KOPT-K1 (cell line): ENCODE results near the gene MRPL54.
"Not testable (repeated sequence)": the region's sequence is repeated elsewhere in the genome, so short reads cannot be mapped to it uniquely, and the experiment has no call there.

Source experiments
- H3K27ac ChIP-seq: fragments of 200-600 bp; sonication (generic); 2 replicates; pipeline ENCODE4 v1.5.1; 2016; ENCODE audit warnings: antibody characterized with exemption, mild to moderate bottlenecking, low read depth, low read length; ENCODE audit not compliant: poor library complexity, severe bottlenecking
- H3K36me3 ChIP-seq: fragments of 200-600 bp; sonication (generic); 2 replicates; pipeline ENCODE4 v1.5.1; 2017; ENCODE audit warnings: antibody characterized with exemption, mild to moderate bottlenecking, low read length, moderate library complexity; ENCODE audit not compliant: insufficient read depth
- H3K9me3 ChIP-seq: fragments of 200-600 bp; sonication (generic); 2 replicates; pipeline ENCODE4 v1.5.1; 2017; ENCODE audit warnings: antibody characterized with exemption, low read length, mild to moderate bottlenecking; ENCODE audit not compliant: insufficient read depth, poor library complexity, severe bottlenecking

Gene MRPL54

DNA sequence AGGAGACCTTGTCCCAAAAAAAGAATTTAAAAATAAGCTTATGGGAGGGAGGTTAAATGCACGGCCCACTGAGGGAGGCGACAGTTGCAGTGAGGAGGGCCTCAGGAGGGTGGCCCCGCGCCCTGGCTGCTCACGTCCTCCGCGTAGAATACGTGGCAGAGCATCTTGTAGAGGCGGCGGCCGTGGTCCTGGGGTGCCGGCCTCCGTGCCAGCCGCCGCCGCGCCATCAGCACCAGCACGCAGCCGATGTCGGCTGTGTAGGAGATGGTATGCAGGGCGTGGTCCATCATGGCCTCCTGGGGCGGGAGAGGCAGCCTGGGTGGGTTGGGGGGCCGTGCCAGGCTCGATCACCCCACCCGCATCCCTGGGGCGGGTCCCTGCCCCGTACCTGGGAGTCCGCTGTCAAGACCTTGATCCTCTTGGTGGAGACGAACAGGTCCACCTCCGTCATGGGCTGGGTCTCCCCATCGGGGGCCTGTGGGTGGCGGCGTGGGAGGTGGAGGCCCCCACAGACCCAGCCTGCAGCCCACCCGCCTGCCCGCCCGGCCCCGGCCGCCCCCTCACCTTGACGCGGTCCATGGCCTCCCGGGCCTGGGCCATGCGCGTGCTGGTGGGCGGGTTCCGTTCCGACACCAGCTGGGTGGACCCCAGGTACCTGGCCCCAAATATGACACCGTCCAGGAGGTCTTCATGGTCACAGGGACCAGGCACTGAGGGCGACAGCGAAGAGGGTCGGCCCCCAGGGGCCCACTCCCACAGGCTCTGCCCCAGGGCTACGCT, 8.7 kb upstream of the MRPL54 start:
- Histone ChIP-seq H3K9me3 (no peaks in the 10 kb centered on the region), H3K27ac (no peak overlapping the region), H3K36me3 (peaks cover 21% of the 10 kb centered on the region; the same call in 1 of the 2 replicates)

DNA sequence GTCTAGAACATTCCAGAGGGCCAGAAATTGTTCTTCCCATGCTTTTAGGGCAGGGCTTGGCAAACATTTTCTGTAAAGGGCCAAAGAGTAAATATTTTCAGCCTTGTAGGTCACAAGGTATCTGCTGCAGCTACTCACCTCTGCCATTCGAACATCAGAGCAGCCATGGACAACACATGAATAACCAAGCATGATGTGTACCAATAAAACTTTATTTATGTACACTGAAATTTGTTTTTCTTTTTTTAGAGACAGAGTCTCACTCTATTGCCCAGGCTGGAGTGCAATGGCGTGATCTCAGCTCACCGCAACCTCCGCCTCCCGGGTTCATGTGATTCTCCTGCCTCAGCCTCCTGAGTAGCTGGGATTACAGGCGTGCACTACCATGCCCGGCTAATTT, 4.8 kb upstream of the MRPL54 start:
- H3K9me3 ChIP-seq, H3K27ac ChIP-seq: not testable (repeated sequence)
- peaks cover 18% of the 10 kb centered on the region; the same call in 1 of the 2 replicates for H3K36me3 ChIP-seq

DNA sequence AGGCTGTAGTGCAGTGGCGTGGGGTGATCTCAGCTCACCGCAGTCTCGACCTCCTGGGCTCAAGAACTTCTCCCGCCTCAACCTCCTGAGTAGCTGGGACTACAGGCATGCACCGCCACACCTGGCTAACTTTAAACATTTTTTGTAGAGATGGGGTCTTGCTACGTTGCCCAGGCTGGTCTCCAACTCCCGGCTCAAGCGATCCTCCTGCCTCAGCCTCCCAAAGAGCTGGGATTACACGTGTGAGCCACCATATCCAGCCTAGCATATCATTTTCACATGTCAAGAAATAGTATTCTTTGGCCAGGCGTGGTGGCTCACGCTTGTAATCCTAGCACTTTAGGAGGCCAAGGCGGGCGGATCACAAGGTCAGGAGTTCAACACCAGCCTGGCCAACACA, 4.2 kb upstream of the MRPL54 start:
- not testable (repeated sequence) for H3K9me3 ChIP-seq, H3K27ac ChIP-seq
- H3K36me3 ChIP-seq: peaks cover 18% of the 10 kb centered on the region; the same call in 1 of the 2 replicates

DNA sequence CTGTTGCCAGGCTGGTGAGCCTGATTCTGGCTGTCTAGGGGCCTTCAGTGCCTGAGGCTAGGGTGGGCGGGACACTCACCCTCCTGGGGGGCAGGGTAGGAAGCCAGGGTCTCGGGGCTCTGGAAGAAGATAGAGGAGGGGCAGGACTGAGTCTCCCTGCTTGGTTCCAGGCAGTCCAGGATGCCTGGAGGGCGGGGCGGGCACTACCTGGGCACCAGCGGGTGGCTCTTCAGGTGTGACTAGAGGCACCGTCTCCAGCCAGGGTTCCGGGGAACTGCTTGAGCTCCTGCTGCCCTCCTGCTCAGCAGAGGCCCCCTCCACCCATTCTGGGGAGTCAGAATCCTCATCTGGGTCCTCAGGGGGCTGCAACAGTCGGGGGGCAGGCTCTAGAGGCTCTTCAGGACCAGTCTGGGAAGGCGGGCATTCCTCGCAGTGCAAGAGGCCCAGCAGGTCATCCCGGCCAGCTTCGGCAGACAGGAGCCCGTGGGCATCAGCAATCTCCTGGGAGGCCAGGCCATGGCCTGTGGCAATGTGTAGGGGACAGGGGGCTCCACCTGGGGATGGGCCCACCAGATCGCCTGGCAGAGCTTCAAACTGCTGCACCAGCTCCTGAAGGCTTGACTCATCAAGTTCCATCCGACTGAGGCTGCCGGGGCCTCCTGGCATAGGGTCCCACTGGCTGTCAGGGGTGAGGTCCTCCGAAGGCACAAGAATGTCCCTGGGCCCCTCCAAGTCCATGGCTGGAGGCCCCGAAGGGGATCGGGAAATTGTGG, 2.8 kb upstream of the MRPL54 start:
- Histone ChIP-seq H3K9me3 (no peaks in the 10 kb centered on the region), H3K36me3 (peaks cover 18% of the 10 kb centered on the region; the same call in 1 of the 2 replicates), H3K27ac (no peak overlapping the region)

DNA sequence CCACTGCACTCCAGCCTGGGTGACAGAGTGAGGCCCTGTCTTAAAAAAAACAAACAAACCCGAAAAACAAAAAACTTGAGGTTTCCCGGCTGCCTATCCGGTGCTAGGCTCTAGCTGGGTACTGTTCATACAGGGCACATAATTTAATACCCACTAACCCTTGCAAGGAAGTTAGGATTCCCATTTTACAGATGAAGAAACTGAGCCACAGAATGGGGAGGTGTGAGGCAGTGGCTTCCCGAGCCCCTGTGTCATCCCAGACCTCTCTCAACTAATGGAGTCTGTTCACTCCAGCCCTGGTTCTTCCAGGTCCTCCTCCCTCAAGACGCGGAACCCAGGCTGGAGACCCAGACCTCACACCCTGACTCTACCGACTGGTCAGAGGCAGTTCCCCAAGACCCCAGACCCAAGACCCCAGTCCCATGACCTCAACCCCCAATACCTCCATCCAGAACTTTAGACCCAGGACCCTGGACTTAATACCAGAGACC, 1.6 kb upstream of the MRPL54 start:
- Histone ChIP-seq H3K9me3 (no peaks in the 10 kb centered on the region), H3K36me3 (peaks cover 26% of the 10 kb centered on the region), H3K27ac (peak overlapping the region; percentile 79)

DNA sequence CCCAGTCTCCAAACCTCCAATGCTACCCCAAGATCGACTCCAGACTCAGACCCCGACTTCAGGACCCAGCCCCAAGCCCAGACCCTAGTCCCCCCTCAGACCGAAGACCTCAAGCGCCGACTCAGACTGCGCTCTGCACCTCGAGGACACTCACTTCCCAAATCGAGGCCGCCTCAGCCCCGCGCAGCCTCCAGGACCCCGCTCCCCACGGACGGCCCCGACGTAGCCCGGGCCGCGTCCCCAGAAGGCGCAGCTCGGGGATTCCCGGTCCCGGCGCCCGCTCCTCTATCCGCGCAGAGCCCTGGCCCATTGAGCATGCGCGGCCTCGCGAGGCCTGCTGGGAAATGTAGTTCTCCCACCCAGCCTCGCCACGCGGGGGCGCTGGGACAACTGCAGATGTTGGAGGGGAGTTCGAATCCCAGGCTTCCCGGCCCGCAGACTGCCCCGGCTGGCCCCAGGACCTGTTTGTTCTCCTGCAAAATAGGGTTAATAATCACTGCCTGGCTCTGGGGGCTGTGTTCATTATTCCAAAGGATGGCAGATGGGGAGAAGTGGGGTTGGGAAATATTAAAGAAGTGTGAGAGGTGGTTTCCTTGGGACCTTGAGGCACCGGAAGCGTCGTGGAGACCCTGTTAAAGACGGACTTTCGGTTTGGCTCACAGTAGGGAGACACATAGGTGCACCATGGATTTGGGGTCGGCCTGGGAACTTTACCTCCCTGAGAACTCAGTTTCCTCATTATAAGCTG, 926 bp upstream of the MRPL54 start, which contains the start of gene APBA3:
Gene APBA3, minus strand, starts transcription at position 311 of the 748 bp plus-strand sequence. CDS start 1,428 bp downstream, outside the sequence.
- H3K27ac ChIP-seq: peak within 1 kb of the TSS; percentile 98
- H3K9me3 ChIP-seq: no peaks in the 10 kb centered on the region
- H3K36me3 ChIP-seq: peaks cover 31% of the 10 kb centered on the region

DNA sequence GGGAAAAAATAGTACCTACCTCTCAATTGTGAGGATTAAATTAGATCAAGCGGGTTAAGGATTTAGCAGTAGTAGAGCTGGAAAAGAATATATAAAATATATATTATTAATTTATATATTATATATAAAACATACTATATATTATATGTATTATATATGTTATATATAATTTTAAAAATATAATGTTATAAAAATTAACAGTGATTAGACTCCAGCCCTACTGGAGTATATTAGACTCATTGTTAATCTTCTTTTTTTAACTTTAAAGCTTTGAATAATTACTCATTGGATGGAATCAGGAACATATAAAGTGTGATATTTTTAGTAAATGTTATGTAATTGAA, 380 bp upstream of the MRPL54 start:
- peak overlapping the region; percentile 98 for H3K27ac ChIP-seq
- H3K9me3 ChIP-seq: no peaks in the 10 kb centered on the region

DNA sequence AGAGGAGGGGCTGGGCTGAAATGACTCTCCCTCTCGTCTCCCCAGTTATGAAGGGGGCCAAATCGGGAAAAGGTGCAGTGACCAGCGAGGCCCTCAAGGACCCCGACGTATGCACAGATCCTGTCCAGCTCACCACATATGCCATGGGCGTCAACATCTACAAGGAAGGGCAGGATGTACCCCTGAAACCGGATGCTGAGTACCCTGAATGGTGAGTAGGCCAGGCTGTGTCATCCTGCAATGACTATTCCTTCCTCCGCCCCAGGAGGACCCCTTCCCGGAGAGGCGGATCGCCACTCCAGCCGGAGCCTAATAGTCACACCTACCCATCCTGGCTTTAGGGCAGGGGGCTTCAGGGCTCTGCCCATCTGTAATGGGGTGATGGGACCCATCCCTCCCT, 2.6 kb downstream of the MRPL54 start:
- Histone ChIP-seq H3K36me3 (peaks cover 42% of the 10 kb centered on the region), H3K9me3 (no peaks in the 10 kb centered on the region), H3K27ac (no peak overlapping the region)

More for the DNA sequence above, 380 bp upstream of the MRPL54 start:
- H3K36me3 ChIP-seq: peaks cover 36% of the 10 kb centered on the region

DNA sequence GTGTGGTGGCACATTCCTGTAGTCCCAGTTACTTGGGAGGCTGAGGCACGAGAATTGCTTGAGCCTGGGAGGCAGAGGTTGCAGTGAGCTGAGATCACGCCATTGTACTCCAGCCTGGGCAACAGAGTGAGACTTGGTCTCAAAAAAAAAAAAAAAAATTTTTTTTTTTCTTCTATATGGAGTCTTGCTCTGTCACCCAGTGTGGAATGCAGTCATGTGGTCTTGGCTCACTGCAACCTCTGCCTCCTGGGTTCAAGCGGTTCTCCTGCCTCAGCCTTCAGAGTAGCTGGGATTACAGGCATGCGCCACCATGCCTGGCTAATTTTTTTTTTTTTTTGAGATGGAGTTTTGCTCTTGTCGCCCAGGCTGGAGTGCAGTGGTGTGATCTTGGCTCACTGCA, 3.3 kb downstream of the MRPL54 start:
- peaks cover 42% of the 10 kb centered on the region for H3K36me3 ChIP-seq
- H3K9me3 ChIP-seq, H3K27ac ChIP-seq: not testable (repeated sequence)

DNA sequence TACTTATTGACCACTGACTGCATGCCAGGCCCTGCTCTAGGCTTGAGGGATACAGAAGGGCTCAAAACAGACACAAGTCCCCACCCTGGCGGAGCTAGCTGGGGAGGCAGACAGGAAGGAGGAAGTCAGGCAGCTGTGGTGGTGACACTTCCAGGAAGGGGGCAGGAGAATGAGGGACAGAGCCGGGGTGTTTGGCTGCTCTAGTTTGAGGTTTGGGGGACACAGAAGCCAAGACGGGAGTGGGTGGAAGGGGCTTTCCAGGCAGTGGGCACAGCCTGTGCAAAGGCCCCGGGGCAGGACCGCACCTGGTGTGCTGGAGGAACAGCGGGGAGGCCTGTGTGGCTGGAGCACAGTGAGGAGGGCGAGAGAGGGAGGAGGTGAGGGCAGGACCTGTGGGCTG, 4.0 kb downstream of the MRPL54 start:
- no peak overlapping the region for H3K27ac ChIP-seq
- peaks cover 42% of the 10 kb centered on the region for H3K36me3 ChIP-seq
- H3K9me3 ChIP-seq: no peaks in the 10 kb centered on the region

DNA sequence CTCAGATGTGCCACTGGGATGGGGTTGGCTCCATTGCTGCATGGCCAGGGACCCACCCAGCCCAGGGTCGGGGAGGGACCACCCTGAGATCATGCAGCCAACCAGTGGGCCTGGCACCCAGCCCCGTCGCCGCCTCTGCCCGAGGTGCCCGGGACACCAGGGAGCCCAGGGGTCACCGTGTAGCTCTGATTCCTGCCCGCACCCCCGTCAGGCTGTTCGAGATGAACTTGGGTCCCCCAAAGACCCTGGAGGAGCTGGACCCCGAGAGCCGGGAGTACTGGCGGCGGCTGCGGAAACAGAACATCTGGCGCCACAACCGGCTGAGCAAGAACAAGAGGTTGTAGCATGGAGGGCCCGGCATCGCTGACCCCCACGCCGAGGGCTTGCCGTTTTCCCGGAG, 4.6 kb downstream of the MRPL54 start:
- Histone ChIP-seq H3K27ac (no peak overlapping the region), H3K36me3 (peaks cover 42% of the 10 kb centered on the region), H3K9me3 (no peaks in the 10 kb centered on the region)

DNA sequence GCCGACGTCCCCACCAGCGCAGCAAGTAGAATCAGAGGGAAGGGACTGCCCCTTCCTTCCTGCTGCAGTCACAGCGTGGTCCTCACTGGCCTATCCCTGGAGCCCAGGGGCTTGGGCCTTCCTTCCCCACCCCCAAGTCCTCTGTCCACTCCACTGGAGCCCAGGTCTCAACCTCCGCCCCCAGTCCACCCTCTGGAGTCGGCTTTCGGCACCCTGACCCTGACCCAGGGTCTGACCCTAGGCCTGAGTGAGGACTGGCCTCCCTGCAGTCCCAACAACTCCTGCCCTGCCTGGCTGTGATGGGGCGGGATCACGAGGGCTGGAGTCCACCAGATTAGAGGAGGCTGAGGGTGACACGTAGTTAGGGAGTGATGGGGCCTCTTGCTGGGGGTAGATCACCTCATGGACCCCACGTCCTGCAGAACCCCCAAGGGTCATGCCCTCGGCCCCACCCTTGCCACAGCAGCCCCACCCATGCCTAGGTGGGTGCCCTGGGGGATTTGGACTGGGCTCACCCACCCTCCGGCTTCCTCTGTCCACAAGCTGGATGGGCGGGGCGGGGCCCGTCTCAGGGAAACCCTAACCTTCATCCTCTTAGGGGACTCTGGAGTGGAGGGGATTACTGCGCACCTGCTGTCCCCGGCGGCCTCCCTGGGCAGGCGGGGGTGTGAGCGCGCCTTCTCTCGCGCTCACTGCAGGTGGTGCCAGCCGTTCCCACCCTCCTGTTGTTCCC, 5.7 kb downstream of the MRPL54 start:
- H3K27ac ChIP-seq: no peak overlapping the region
- H3K36me3 ChIP-seq: peaks cover 42% of the 10 kb centered on the region
- H3K9me3 ChIP-seq: no peaks in the 10 kb centered on the region

DNA sequence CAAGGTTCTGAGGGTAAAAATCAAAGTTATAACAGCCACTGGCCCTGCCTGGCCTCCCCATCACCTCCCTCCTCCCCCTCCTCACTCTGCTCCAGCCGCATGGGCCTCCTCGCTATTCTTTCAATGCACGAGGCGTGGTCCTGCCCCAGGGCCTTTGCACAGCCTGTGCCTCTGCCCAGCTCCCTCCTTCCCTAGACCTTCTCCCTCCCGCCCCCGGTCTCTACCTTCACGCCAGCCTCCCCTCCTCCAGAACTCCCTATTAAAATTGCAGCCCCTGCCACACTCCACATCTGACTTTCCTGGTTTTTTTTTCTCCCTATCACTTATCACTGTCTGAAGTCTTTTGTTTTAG, 6.2 kb downstream of the MRPL54 start:
- no peak overlapping the region for H3K27ac ChIP-seq
- H3K9me3 ChIP-seq: no peaks in the 10 kb centered on the region
- peaks cover 42% of the 10 kb centered on the region for H3K36me3 ChIP-seq

DNA sequence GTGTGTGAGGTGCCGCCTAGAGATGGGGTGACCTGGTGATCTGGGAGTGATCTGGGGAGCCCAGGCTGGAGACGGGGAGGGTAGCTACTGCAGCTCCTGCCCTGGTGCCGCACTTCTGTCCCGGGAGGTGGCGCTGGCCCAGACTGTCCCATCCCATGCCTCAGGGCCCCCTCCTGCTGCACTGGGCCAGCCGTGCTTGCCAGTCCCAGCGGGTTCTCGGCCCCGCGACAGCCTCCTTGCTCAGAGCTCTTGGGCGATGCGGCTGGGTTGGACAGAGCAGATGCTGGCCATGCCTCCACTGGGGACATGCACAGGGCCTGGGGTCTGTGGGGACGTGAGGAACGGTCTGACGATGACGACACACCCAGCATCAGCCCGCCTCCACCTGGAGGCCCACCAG, 7.0 kb downstream of the MRPL54 start:
- H3K27ac ChIP-seq: no peak overlapping the region
- H3K9me3 ChIP-seq: no peaks in the 10 kb centered on the region
- H3K36me3 ChIP-seq: peaks cover 42% of the 10 kb centered on the region
